Stimulated activated CD4-positive, alpha-beta T cell treated with anti-CD3 and anti-CD28 coated beads, Interleukin-2, amount 100 ng/mL, for 48 hours (primary cell): ENCODE measurements around the gene PBX4.
A peak's percentile ranks its signal among the peaks of the same experiment; 100 is the strongest.
"Not testable (repeated sequence)": the region's sequence is repeated elsewhere in the genome, so short reads cannot be mapped to it uniquely, and the experiment has no call there.

Experiments
- DNase-seq, 2 donors: peaks; one replicate each; pipeline ENCODE4 v3.0.0-alpha.2; 2020

The PBX4 gene

GRCh38 chr19:19618219-19619051, at the start of gene PBX4:
Gene PBX4, minus strand, starts transcription at chr19:19618687. Its CDS starts 58 bp downstream, at chr19:19618629.
- DNase-seq, result peak; percentile 98

DNA sequence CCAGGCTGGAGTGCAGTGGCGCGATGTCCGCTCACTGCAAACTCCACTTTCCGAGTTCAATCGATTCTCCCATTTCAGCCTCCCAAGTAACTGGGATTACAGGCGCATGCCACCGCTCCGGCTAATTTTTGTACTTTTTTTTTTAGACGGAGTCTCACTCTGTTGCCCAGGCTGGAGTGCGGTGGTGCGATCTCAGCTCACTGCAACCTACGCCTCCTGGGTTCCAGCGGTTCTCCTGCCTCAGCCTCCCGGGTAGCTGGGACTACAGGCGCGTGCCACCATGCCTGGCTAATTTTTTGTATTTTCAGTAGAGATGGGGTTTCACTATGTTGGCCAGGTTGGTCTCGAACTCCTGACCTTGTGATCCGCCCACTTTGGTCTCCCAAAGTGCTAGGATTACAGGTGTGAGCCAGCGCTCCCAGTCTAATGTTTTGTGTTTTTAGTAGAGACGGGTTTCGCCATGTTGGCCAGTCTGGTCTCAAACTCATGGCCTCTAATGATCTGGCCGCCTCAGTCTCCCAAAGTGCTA, 47.0 kb upstream of the PBX4 start:
- DNase-seq, result not testable (repeated sequence)

- peak; percentile 84 to 85 for DNase-seq
Observed at GRCh38 chr19:19663256-19664120, 45.0 kb upstream of the PBX4 start, which contains the start of gene ATP13A1. Gene ATP13A1, minus strand, starts transcription at chr19:19663676. Its CDS starts 10 bp downstream, at chr19:19663666.

DNA sequence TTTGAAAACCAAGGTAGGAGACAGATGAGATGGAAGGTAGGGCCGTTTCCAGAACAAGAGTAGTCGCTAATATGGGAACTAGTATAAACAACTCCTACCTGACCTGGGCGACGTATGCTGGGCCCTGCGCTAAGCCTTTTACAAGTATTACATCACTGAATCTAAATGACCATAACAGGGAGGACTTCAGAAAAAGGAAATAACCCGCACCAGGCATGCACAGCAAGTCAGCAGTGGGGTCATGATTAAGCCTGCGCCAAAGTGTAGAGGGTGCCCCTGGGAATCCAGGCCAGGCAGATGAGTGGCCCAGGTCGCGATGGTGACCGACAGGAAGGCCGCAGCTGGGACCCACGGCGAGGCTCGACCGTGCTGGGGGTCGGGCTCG, 44.4 kb upstream of the PBX4 start:
- DNase-seq, result peak in 1 of 2 donors; percentile 19

DNA sequence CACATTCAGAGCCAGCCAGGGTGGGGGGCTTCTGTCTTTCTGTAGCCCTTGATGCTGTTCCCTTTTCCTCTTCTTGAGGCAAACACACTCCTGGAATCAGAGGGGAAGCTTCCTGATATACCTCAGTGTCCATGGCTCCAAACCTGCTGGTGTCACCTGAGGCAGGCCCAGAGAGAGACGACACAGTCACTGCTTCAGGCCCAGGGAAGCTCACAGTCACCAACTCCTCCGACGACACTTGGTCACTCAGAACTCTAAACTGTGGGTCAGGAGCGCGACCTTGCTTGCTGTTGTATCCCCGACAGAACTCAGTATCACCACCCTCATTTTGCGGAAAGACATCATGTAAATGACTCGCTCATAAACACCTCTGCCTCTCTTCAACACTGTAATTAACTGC, 43.9 kb upstream of the PBX4 start:
- no peak for DNase-seq

- DNase-seq, result peak in 1 of 2 donors; percentile 34
Observed at GRCh38 chr19:19661675-19662251, 43.3 kb upstream of the PBX4 start.

- no peak for DNase-seq
Observed at GRCh38 chr19:19661141-19661674, 42.7 kb upstream of the PBX4 start.

DNA sequence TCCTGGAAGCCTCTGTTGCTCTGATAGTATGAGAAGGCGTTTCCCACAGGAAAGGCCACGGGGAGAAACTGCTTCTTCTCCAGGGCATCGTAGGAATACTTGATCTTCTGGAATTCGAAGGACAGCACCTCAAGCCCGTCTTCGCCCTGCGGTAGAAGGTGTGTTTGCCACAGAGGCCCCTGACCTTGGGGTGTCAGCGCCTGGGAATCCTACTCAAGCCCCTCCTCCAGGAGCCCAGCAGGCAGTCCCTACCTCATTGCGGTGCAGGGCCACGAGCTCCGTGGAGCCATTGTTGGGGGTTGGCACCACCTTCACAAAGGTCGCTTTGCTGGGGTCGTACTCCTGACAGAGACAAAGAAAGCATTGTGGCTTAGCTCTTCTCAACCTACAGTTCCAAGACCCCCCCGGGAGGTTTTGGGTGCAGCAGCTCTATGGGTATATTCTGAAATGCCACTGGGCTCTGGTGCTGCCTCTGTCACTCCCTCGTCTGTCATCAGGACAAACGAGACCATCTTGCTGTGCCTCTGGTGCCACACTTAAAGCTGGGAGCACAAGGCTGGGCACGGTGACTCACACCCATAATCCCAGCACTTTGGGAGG, 41.3 kb upstream of the PBX4 start:
- DNase-seq, result no peak

GRCh38 chr19:19657397-19657783, 38.9 kb upstream of the PBX4 start:
- no peak for DNase-seq

DNA sequence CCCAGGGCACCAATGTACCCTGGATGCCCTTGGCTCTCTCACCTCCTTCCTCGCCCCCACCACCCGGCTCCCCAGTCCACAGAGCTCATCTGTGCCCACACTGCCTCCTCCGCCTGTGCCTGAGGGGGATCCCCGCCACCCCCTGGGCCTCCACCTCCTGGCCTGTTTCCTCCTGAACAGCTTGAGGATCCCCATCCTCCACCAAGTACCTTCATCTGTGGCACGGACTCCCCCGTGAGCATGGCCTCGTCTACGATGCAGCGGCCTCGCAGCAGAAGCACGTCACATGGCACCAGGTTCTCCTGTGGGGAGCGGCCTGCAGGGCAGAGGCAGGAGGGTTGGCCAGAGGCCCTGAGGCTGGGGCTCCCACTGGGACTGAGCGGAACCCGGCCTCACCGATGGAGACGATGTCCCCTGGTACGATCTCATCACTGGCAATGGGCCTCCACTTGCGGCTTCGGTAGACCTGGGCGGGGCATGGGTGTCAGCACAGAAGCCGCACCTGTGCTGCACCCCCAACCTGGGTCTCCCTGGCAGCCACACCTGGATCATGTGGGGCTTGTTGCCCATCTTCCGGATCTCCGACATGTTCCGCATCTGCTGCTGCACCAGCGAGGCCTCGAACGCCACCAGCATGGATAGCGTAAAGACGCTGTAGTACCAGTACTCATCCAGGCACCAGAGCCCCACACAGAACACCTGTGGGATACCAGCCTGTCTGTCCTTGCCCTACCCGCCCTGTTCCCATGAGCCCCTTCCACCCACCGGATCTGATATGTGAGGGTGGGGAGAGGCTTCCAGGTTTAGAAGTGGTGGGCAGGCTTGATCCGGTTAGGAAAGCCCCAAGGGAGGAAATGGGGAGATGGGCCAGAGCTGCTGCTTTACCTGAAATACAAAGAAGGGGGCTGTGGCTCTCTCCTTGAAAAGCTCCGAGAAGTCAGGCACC, 38.2 kb upstream of the PBX4 start:
- no peak for DNase-seq

- no peak for DNase-seq
Observed at GRCh38 chr19:19655641-19656343, 37.3 kb upstream of the PBX4 start.

- no peak for DNase-seq
Observed at GRCh38 chr19:19655051-19655594, 36.6 kb upstream of the PBX4 start.

DNA sequence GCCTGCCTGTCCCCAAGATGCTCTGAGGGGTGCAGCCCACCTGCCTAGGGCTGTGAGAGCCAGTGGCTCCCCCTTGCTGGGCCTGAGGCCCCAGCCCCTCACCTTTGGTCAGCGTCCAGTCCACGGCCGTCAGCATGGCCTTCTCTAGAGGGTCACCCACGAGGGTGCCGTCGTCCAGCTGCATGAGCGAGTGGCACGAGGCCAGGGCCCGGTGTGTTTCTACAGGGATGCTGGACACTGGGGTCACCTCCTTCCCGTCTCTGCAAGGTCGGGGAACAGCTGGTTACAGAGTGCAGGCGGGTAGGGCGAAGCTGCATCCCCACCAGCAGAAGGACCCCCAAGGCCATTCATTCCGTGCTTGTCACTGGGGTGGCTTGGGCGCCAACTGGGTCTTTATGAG, 36.0 kb upstream of the PBX4 start:
- no peak for DNase-seq

DNA sequence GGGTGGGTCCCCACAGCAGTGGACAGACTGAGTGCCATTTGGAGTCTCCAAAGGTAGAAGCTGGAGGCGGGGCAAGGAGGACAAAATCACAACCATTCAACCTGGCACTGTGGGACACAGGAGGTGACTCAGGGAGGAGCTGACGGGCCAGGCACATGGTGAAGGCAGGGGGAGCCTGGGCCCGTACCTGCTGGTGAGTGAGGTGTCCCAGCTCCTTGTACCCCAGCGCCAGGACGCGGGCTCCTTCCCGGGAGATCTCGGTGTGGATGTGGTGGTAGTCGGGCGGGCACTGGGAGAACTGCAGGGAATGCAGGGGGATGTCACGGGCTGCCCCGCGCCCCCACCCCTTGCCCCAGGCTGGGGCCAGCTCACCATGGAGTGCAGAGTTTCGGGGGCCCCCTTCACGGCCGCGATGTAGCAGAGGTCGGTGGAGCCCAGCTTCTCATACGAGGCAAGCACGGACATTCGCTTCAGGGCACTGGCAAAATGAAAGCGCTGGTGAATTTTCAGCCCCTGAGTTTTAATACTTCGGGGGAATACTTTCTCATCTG, 35.2 kb upstream of the PBX4 start:
- no peak for DNase-seq

DNA sequence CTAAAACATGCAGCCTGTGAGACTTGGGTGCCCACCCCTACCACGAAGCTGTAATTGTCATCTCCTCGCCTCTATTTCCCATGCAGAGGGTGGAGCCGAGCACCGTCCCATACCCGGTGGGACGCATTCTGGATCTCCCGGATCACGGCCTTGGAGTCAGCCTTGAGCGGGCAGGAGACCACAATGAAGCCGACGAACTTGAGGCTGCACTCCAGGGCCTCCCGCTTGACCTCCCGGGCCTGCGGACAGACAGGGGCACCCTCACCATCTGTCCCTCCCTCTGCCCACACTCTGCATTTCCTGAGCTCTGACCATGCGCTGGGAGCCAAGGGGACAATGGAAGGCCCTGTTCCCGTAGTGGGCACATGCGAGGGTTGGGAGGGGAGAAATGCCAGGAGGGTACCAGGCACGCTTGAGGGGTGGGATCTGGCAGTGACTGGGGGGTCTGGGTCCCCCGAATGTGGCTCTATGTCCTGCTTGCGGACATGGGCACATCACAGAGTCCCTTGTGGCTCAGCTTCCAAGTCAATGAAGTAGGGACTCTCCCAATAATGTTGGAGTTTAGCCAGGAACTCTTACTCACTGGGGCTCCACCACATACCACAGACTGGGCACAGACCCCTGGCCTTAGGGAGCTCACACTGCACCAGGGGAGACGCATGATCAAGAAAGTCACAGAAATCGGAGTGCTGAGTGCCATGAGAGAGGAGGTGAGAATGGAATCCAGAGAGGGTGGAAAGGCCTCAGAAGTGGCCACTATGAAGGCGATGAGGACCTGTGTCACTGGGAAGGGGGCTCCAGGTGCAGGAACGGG, 34.2 kb upstream of the PBX4 start:
- DNase-seq, result no peak

DNA sequence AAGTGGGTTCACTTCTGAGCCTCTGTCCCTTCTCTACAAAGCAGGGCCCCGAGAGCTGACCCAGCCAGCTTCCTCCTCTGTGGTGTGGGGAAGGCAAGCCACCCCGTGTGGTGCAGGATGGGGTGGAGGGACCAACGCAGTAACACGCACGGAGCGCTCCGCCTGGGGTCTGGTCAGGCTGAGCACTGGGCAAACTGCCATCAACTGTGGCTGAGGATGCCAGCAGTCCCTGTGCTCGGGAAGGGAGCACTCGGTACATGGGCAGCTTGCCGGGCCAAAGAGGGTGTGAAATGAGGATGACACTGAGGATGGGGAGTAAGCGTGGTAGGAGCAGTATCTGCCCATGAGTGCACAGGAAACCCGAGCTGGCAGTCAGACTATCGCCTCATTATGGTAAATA, 32.6 kb upstream of the PBX4 start:
- no peak for DNase-seq

- no peak for DNase-seq
Observed at GRCh38 chr19:19650331-19650730, 31.8 kb upstream of the PBX4 start.

GRCh38 chr19:19649580-19649995, 31.1 kb upstream of the PBX4 start:
- DNase-seq, result no peak

- no peak for DNase-seq
Observed at GRCh38 chr19:19649155-19649554, 30.7 kb upstream of the PBX4 start.
